IMR-90 (cell line): ENCODE data around the gene ADAMTSL1. TPM values are rescaled to one million over a fixed set of nuclear protein-coding genes. Genes with fewer than 3 reads are reported as not detected.

ENCODE experiments used
- ATAC-seq: fragments of 200-7000 bp; cut with Tn5 transposase; 2 replicates; pipeline ENCODE4 v1.9.1; 2020; ENCODE audit warnings: low read depth, mild to moderate bottlenecking, moderate library complexity
- BruUV-seq: library from RNA; stranded (reverse); fragments of 400-500 nt; replicated peaks from 2 replicates; lab custom pipeline; 2021; lab: Mats Ljungman, UMichigan
- CTCF ChIA-PET: fragments of 300-600 bp; formaldehyde crosslinking; extraction: SDS; loops from one replicate; lab custom pipeline; 2021; ENCODE audit warnings: antibody characterized with exemption; lab: Yijun Ruan, JAX
- POLR2A ChIA-PET: fragments of 300-600 bp; sonication (Branson Sonifier 250); formaldehyde crosslinking; loops from one replicate; lab custom pipeline; 2022; ENCODE audit warnings: antibody characterized with exemption; ENCODE audit not compliant: unreplicated experiment; lab: Charles Lee
- DNase-seq: peaks from one replicate; pipeline ENCODE4 v3.0.0; 2013
- H2AFZ ChIP-seq: replicated peaks from 2 replicates; pipeline ENCODE3; 2013; ENCODE audit warnings: low read length, mild to moderate bottlenecking; ENCODE audit not compliant: poor library complexity
- H2AK5ac ChIP-seq: 2 replicates; pipeline ENCODE4 v1.6.1; 2013; ENCODE audit warnings: low read depth, low read length, inconsistent platforms
- H2AK9ac ChIP-seq: replicated peaks from 2 replicates; pipeline ENCODE3; 2013; ENCODE audit warnings: mild to moderate bottlenecking, low read depth, low read length, moderate library complexity; ENCODE audit not compliant: poor library complexity
- H2BK120ac ChIP-seq: 2 replicates; pipeline ENCODE4 v1.6.1; 2013; ENCODE audit warnings: low read depth, low read length, inconsistent platforms
- H2BK15ac ChIP-seq: 3 replicates; pipeline ENCODE4 v1.6.1; 2013; ENCODE audit warnings: low read depth, low read length, inconsistent platforms
- H2BK20ac ChIP-seq: 2 replicates; pipeline ENCODE4 v1.6.1; 2013; ENCODE audit warnings: low read depth, mild to moderate bottlenecking, inconsistent platforms, low read length, moderate library complexity
- H2BK5ac ChIP-seq: 2 replicates; pipeline ENCODE4 v1.6.1; 2013; ENCODE audit warnings: mild to moderate bottlenecking, low read depth, low read length, inconsistent platforms; ENCODE audit not compliant: poor library complexity, severe bottlenecking
- H3K14ac ChIP-seq: replicated peaks from 2 replicates; pipeline ENCODE4 v1.6.1; 2013; ENCODE audit warnings: low read depth, low read length, inconsistent platforms
- H3K18ac ChIP-seq: 2 replicates; pipeline ENCODE4 v1.6.1; 2013; ENCODE audit warnings: low read depth, low read length, control low read depth
- H3K23ac ChIP-seq: 2 replicates; pipeline ENCODE4 v1.6.1; 2013; ENCODE audit warnings: low read depth, low read length, inconsistent platforms
- H3K27ac ChIP-seq: 2 replicates; pipeline ENCODE4 v1.5.1; 2013; ENCODE audit warnings: mild to moderate bottlenecking, control low read depth, low read length; ENCODE audit not compliant: insufficient read depth
- H3K27me3 ChIP-seq: 2 replicates; pipeline ENCODE4 v1.6.1; 2013; ENCODE audit warnings: low read length; ENCODE audit not compliant: control insufficient read depth, insufficient read depth
- H3K36me3 ChIP-seq: 2 replicates; pipeline ENCODE4 v1.6.1; 2013; ENCODE audit warnings: low read length, mixed read lengths; ENCODE audit not compliant: control insufficient read depth, insufficient read depth
- H3K4ac ChIP-seq: 2 replicates; pipeline ENCODE4 v1.6.1; 2013; ENCODE audit warnings: low read depth, low read length, inconsistent platforms
- H3K4me1 ChIP-seq: 2 replicates; pipeline ENCODE4 v1.6.1; 2013; ENCODE audit warnings: low read length, mixed read lengths; ENCODE audit not compliant: control insufficient read depth, insufficient read depth
- H3K4me2 ChIP-seq: 2 replicates; pipeline ENCODE4 v1.6.1; 2013; ENCODE audit warnings: low read depth, mild to moderate bottlenecking, control low read depth, low read length, moderate library complexity
- H3K4me3 ChIP-seq: 2 replicates; pipeline ENCODE4 v1.5.1; 2013; ENCODE audit warnings: low read depth, mild to moderate bottlenecking, control low read depth, low read length, moderate library complexity; ENCODE audit not compliant: insufficient read depth
- H3K56ac ChIP-seq: 2 replicates; pipeline ENCODE4 v1.6.1; 2013; ENCODE audit warnings: low read length, inconsistent platforms; ENCODE audit not compliant: insufficient read depth; ENCODE audit errors: extremely low read depth
- H3K79me1 ChIP-seq, 2 experiments: 2 replicates each; pipeline ENCODE4 v1.6.1; 2013; ENCODE audit warnings: low read length in 2 of 2, inconsistent platforms in 1 of 2, low read depth in 1 of 2
- H3K9ac ChIP-seq: 2 replicates; pipeline ENCODE4 v1.6.1; 2013; ENCODE audit warnings: low read depth, low read length, control low read depth
- H3K9me1 ChIP-seq: 2 replicates; pipeline ENCODE4 v1.6.1; 2013; ENCODE audit warnings: low read length, inconsistent platforms; ENCODE audit not compliant: insufficient read depth
- H3K9me3 ChIP-seq: 2 replicates; pipeline ENCODE4 v1.6.1; 2013; ENCODE audit warnings: low read length; ENCODE audit not compliant: control insufficient read depth, insufficient read depth
- H4K20me1 ChIP-seq: 2 replicates; pipeline ENCODE4 v1.6.1; 2013; ENCODE audit warnings: low read length, inconsistent platforms; ENCODE audit not compliant: insufficient read depth
- H4K5ac ChIP-seq: 2 replicates; pipeline ENCODE4 v1.6.1; 2013; ENCODE audit warnings: mild to moderate bottlenecking, low read depth, low read length, control low read depth
- H4K8ac ChIP-seq, 2 experiments: 2 replicates each; pipeline ENCODE4 v1.6.1; 2013; ENCODE audit warnings: low read depth in 2 of 2, low read length in 2 of 2, control low read depth in 1 of 2, inconsistent platforms in 1 of 2
- H4K91ac ChIP-seq: 2 replicates; pipeline ENCODE4 v1.6.1; 2013; ENCODE audit warnings: low read depth, low read length, inconsistent platforms; ENCODE audit not compliant: insufficient read depth
- BHLHE40 ChIP-seq: fragments of 150-350 bp; IDR thresholded peaks from 2 replicates; pipeline ENCODE4 v1.6.1; 2016; ENCODE audit warnings: mild to moderate bottlenecking, low read depth, low read length
- CEBPB ChIP-seq: IDR thresholded peaks from 2 replicates; pipeline ENCODE4 v1.6.1; 2012; ENCODE audit warnings: low read depth, low read length, improper control_type of control experiment
- CHD1 ChIP-seq: IDR thresholded peaks from 2 replicates; pipeline ENCODE4 v1.6.1; 2012; ENCODE audit warnings: low read depth, low read length, improper control_type of control experiment
- CTCF ChIP-seq: conservative IDR thresholded peaks from 2 replicates; pipeline ENCODE4 v1.5.1; 2012; ENCODE audit warnings: mild to moderate bottlenecking, low read depth, low read length, improper control_type of control experiment
- FOS ChIP-seq: fragments of 150-350 bp; IDR thresholded peaks from 2 replicates; pipeline ENCODE4 v1.6.1; 2016; ENCODE audit warnings: low read depth, low read length
- MAFK ChIP-seq: IDR thresholded peaks from 2 replicates; pipeline ENCODE4 v1.6.1; 2012; ENCODE audit warnings: low read depth, low read length, improper control_type of control experiment
- MAZ ChIP-seq: IDR thresholded peaks from 2 replicates; pipeline ENCODE4 v1.6.1; 2012; ENCODE audit warnings: low read depth, mild to moderate bottlenecking, low read length, improper control_type of control experiment, moderate library complexity, borderline replicate concordance
- MXI1 ChIP-seq: IDR thresholded peaks from 2 replicates; pipeline ENCODE4 v1.6.1; 2012; ENCODE audit warnings: low read depth, mild to moderate bottlenecking, low read length, moderate library complexity, borderline replicate concordance
- NFE2L2 ChIP-seq: fragments of 150-350 bp; IDR thresholded peaks from 2 replicates; pipeline ENCODE4 v1.6.1; 2016; ENCODE audit warnings: low read depth, mild to moderate bottlenecking, low read length
- POLR2A ChIP-seq: IDR thresholded peaks from 2 replicates; pipeline ENCODE4 v1.6.1; 2012; ENCODE audit warnings: mild to moderate bottlenecking, low read depth, low read length
- RAD21 ChIP-seq: IDR thresholded peaks from 2 replicates; pipeline ENCODE4 v1.6.1; 2012; ENCODE audit warnings: low read length, improper control_type of control experiment
- RCOR1 ChIP-seq: IDR thresholded peaks from 2 replicates; pipeline ENCODE4 v1.6.1; 2012; ENCODE audit warnings: mild to moderate bottlenecking, low read length, improper control_type of control experiment; ENCODE audit not compliant: insufficient replicate concordance
- RFX5 ChIP-seq: IDR thresholded peaks from 2 replicates; pipeline ENCODE4 v1.8.0; 2012; ENCODE audit warnings: low read depth, mild to moderate bottlenecking, low read length, moderate library complexity
- SMC3 ChIP-seq: fragments of 150-350 bp; IDR thresholded peaks from 2 replicates; pipeline ENCODE4 v1.6.1; 2016; ENCODE audit warnings: low read depth, mild to moderate bottlenecking, antibody characterized with exemption, low read length, moderate library complexity
- WGBS, 2 experiments: methylation state at CpG; one replicate each; pipeline versions ENCODE4 v1.1.5 to v1.1.7; 2013; ENCODE audit warnings: missing lambda C conversion rate in 2 of 2; ENCODE audit not compliant: insufficient read length in 1 of 2; ENCODE audit errors: extremely low coverage in 2 of 2; 5-methylcytosine and 5-hydroxymethylcytosine counted together
- dilution Hi-C: fragments of 300-500 bp; cut with HindIII; formaldehyde crosslinking; loops from one replicate; pipeline ENCODE4 v1.14.3; 2018; ENCODE audit warnings: low sequenced_read_pairs; ENCODE audit not compliant: unreplicated experiment
- in situ Hi-C: fragments of 300-500 bp; cut with MboI; formaldehyde crosslinking; loops from 3 replicates; pipeline ENCODE4 v1.14.3; 2019; ENCODE audit warnings: low sequenced_read_pairs, inconsistent platforms, mixed read lengths
- intact Hi-C: fragments of 100-400 bp; cut with micrococcal nuclease; formaldehyde crosslinking; loops from 2 replicates; pipeline ENCODE4 v1.10.0; 2022
- polyA plus RNA-seq, 3 experiments: library from polyadenylated mRNA; depleted of rRNA; stranded (reverse); fragments of >200 nt; gene quantifications; 2 replicates each; pipeline ENCODE4 v1.2.3, GENCODE V29; 2012; ENCODE audit warnings: low replicate concordance in 1 of 3
- total RNA-seq: library from RNA; depleted of rRNA; stranded (reverse); fragments of >200 nt; gene quantifications from 2 replicates; pipeline ENCODE4 v1.2.3, GENCODE V29; 2012
- TF ChIP-seq, protein P1 (sequence below): fragments of 150-350 bp; IDR thresholded peaks from 2 replicates; pipeline ENCODE4 v1.6.1; 2017; ENCODE audit warnings: mild to moderate bottlenecking, antibody characterized with exemption, low read length, low read depth
- TF ChIP-seq, protein P2 (sequence below): fragments of 150-350 bp; IDR thresholded peaks from 2 replicates; pipeline ENCODE4 v1.6.1; 2016; ENCODE audit warnings: low read depth, mild to moderate bottlenecking, low read length, moderate library complexity, borderline replicate concordance

The ADAMTSL1 gene
- total and polyA plus RNA-seq, 2 of the 4 experiments (the other 2 are of a cell fraction) = 38.2 to 62.2 TPM

GRCh38 chr9:18826248-18826647, 352.3 kb downstream of the ADAMTSL1 start:
- ATAC-seq = no peak
- Histone ChIP-seq H4K91ac (no peak overlapping the region), H3K23ac (no peak overlapping the region), H2BK120ac (no peak overlapping the region), H3K4me3 (no peak overlapping the region), H2BK20ac (no peak overlapping the region; the same call in 1 of the 2 replicates), H3K9ac (no peak overlapping the region), H2BK15ac (no peak overlapping the region), H3K9me1 (0 out of 2 replicates have a peak, but pooled peaks cover 3% of the 10 kb centered on the region), H3K27me3 (no peaks in the 10 kb centered on the region), H3K9me3 (no peaks in the 10 kb centered on the region), H3K56ac (no peak overlapping the region), H3K79me1 (no peaks in the 10 kb centered on the region), H3K4me1 (peaks cover 5% of the 10 kb centered on the region), H2AFZ (peak overlapping the region; percentile 10), H3K36me3 (no peaks in the 10 kb centered on the region), H3K18ac (peak overlapping the region; percentile 55; the same call in 1 of the 2 replicates), H3K27ac (no peak overlapping the region), H3K4ac (no peak overlapping the region), H2AK9ac (no peak overlapping the region), H2AK5ac (no peak overlapping the region), H4K5ac (peak overlapping the region; percentile 49; the same call in 1 of the 2 replicates), H2BK5ac (no peak overlapping the region), H4K8ac (no peak overlapping the region; a peak in 1 of 4 replicates), H3K4me2 (no peak overlapping the region), H4K20me1 (no peaks in the 10 kb centered on the region), H3K14ac (no peak overlapping the region)
- no TSS peak for BruUV-seq
- intact Hi-C loops = loop anchor here (10.0 kb wide), 2 partner anchors 191 to 571 kb away; no protein-coding TSS in a partner anchor
- in situ Hi-C loops = no loop called here
- no peak for DNase-seq
- POLR2A ChIA-PET = no interaction called here
- dilution Hi-C loops = no loop called here
- CTCF ChIA-PET = interaction anchor here (0.7 to 1.5 kb wide), 2 partner anchors 12 to 383 kb away, joined by 4 read pairs; no protein-coding TSS in a partner anchor
- no CpG with 5 or more reads among the region's 6 CpGs for WGBS, 2 experiments
- TF ChIP-seq SMC3 = no peak
- no peak for TF ChIP-seq NFE2L2
- no peak for TF ChIP-seq FOS
- no peak for TF ChIP-seq MAFK
- no peak for TF ChIP-seq CTCF
- TF ChIP-seq POLR2A = no peak
- TF ChIP-seq CEBPB = no peak
- no peak for TF ChIP-seq MAZ
- no peak for TF ChIP-seq RAD21
- no peak for TF ChIP-seq MXI1
- TF ChIP-seq BHLHE40 = no peak
- no peak for TF ChIP-seq RFX5
- TF ChIP-seq, protein P1, sequence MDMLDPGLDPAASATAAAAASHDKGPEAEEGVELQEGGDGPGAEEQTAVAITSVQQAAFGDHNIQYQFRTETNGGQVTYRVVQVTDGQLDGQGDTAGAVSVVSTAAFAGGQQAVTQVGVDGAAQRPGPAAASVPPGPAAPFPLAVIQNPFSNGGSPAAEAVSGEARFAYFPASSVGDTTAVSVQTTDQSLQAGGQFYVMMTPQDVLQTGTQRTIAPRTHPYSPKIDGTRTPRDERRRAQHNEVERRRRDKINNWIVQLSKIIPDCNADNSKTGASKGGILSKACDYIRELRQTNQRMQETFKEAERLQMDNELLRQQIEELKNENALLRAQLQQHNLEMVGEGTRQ = no peak
- TF ChIP-seq, protein P2, sequence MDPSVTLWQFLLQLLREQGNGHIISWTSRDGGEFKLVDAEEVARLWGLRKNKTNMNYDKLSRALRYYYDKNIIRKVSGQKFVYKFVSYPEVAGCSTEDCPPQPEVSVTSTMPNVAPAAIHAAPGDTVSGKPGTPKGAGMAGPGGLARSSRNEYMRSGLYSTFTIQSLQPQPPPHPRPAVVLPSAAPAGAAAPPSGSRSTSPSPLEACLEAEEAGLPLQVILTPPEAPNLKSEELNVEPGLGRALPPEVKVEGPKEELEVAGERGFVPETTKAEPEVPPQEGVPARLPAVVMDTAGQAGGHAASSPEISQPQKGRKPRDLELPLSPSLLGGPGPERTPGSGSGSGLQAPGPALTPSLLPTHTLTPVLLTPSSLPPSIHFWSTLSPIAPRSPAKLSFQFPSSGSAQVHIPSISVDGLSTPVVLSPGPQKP = no peak
- no peak for TF ChIP-seq RCOR1
- no peak for TF ChIP-seq CHD1
